Neutrophil (primary cell): ENCODE results near the gene RFNG.

Experiments used
- H3K27ac ChIP-seq: fragments of 200-600 bp; sonication (generic); 2 replicates; pipeline ENCODE4 v1.5.1; 2016; ENCODE audit warnings: mild to moderate bottlenecking, moderate library complexity
- H3K27me3 ChIP-seq: fragments of 200-600 bp; sonication (generic); 2 replicates; pipeline ENCODE4 v1.6.0; 2016; ENCODE audit warnings: mild to moderate bottlenecking
- H3K36me3 ChIP-seq: fragments of 200-600 bp; sonication (generic); 2 replicates; pipeline ENCODE4 v1.5.1; 2017
- H3K4me1 ChIP-seq, 2 experiments: fragments of 200-600 bp in 1 of 2; sonication (generic) in 1 of 2; 1 replicate in 1 of 2; 2 replicates in 1 of 2; pipeline versions ENCODE4 v1.5.1 to v1.6.1; 2013 to 2016; ENCODE audit warnings: low read depth in 1 of 2, low read length in 1 of 2, mild to moderate bottlenecking in 1 of 2, moderate library complexity in 1 of 2; ENCODE audit not compliant: control insufficient read depth in 1 of 2, insufficient read depth in 1 of 2
- H3K4me3 ChIP-seq, 2 experiments: fragments of 200-600 bp in 1 of 2; sonication (generic) in 1 of 2; 1 replicate in 1 of 2; 2 replicates in 1 of 2; pipeline ENCODE4 v1.5.1; 2013 to 2016; ENCODE audit warnings: low read depth in 1 of 2, low read length in 1 of 2, mild to moderate bottlenecking in 1 of 2, moderate library complexity in 1 of 2
- H3K9me3 ChIP-seq: fragments of 200-600 bp; sonication (generic); 2 replicates; pipeline ENCODE4 v1.5.1; 2016
- CTCF ChIP-seq: fragments of 200-600 bp; sonication (generic); IDR thresholded peaks from 2 replicates; pipeline ENCODE4 v1.5.1; 2016; ENCODE audit warnings: antibody characterized with exemption

The RFNG gene

GRCh38 chr17:82076785-82077591, 25.4 kb upstream of the RFNG start:
- Histone ChIP-seq H3K27me3 (no peaks in the 10 kb centered on the region), H3K36me3 (peaks cover 11% of the 10 kb centered on the region), H3K9me3 (no peaks in the 10 kb centered on the region), H3K4me1 (no peaks in the 10 kb centered on the region), H3K4me3 (no peak overlapping the region), H3K27ac (no peak overlapping the region)
- TF ChIP-seq CTCF = no peak

- no peak for TF ChIP-seq CTCF
- no peak overlapping the region for H3K4me3 ChIP-seq
- H3K27ac ChIP-seq = no peak overlapping the region
These were observed 24.6 kb upstream of the RFNG start for GRCh38 chr17:82076018-82076784.

GRCh38 chr17:82073446-82073845, 21.8 kb upstream of the RFNG start:
- H3K27ac ChIP-seq = no peak overlapping the region
- no peaks in the 10 kb centered on the region for H3K9me3 ChIP-seq
- H3K36me3 ChIP-seq = no peaks in the 10 kb centered on the region
- no peaks in the 10 kb centered on the region for H3K4me1 ChIP-seq
- no peak overlapping the region for H3K4me3 ChIP-seq
- TF ChIP-seq CTCF = no peak
- peaks cover 3% of the 10 kb centered on the region for H3K27me3 ChIP-seq

More at GRCh38 chr17:82076018-82076784, 24.6 kb upstream of the RFNG start:
- Histone ChIP-seq H3K4me1 (no peaks in the 10 kb centered on the region), H3K9me3 (no peaks in the 10 kb centered on the region), H3K36me3 (peaks cover 8% of the 10 kb centered on the region), H3K27me3 (no peaks in the 10 kb centered on the region)

- H3K36me3 ChIP-seq = no peaks in the 10 kb centered on the region
- no peaks in the 10 kb centered on the region for H3K4me1 ChIP-seq
- H3K4me3 ChIP-seq = no peak overlapping the region
- peaks cover 3% of the 10 kb centered on the region for H3K27me3 ChIP-seq
- TF ChIP-seq CTCF = no peak
- no peak overlapping the region for H3K27ac ChIP-seq
- H3K9me3 ChIP-seq = no peaks in the 10 kb centered on the region
These were observed 21.2 kb upstream of the RFNG start for GRCh38 chr17:82072827-82073226.

- H3K36me3 ChIP-seq = no peaks in the 10 kb centered on the region
- H3K9me3 ChIP-seq = no peaks in the 10 kb centered on the region
- H3K27me3 ChIP-seq = peaks cover 3% of the 10 kb centered on the region
- H3K4me3 ChIP-seq = no peak overlapping the region
- H3K27ac ChIP-seq = no peak overlapping the region
- no peak for TF ChIP-seq CTCF
- peaks cover 4% of the 10 kb centered on the region in 2 experiments for H3K4me1 ChIP-seq
These were observed 19.0 kb upstream of the RFNG start for GRCh38 chr17:82070611-82071010.
